ENCODE data around the gene GCGR.

The GCGR gene

DNA sequence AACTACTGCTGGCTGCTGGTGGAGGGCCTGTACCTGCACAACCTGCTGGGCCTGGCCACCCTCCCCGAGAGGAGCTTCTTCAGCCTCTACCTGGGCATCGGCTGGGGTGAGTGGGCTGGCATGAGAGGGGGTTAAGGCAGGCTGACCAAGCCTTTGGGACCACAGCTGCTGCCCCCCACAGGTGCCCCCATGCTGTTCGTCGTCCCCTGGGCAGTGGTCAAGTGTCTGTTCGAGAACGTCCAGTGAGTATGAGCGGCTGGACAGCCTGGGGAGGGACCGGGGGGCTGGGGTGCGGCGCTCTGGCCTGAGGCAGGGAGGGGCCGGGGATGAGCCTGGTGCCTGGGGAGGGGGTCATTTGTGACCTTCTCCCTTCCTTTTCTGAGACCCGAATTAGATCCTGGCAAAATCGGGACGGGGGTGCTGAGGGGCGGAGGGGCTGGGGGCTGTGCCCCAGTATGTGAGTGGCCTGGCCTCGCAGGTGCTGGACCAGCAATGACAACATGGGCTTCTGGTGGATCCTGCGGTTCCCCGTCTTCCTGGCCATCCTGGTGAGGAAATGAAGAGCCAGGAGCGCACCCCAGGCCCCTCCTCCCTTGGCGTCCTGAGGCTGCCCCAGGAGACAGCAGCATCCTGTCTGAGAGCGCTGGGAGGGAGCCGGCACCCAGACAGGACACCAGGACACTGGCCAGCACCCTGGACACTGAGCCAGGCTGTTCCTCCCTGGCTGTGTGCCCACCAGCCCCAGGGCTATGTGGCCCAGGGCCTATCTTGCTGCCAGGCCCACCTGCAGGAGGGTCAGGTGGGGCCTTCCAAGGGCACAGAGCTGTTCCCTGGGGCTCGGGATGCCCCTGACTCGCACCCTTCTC lies 8.0 kb downstream of the GCGR start:
- no peak for DNase-seq (ENCODE audit: low read depth in 2 of 2)

DNA sequence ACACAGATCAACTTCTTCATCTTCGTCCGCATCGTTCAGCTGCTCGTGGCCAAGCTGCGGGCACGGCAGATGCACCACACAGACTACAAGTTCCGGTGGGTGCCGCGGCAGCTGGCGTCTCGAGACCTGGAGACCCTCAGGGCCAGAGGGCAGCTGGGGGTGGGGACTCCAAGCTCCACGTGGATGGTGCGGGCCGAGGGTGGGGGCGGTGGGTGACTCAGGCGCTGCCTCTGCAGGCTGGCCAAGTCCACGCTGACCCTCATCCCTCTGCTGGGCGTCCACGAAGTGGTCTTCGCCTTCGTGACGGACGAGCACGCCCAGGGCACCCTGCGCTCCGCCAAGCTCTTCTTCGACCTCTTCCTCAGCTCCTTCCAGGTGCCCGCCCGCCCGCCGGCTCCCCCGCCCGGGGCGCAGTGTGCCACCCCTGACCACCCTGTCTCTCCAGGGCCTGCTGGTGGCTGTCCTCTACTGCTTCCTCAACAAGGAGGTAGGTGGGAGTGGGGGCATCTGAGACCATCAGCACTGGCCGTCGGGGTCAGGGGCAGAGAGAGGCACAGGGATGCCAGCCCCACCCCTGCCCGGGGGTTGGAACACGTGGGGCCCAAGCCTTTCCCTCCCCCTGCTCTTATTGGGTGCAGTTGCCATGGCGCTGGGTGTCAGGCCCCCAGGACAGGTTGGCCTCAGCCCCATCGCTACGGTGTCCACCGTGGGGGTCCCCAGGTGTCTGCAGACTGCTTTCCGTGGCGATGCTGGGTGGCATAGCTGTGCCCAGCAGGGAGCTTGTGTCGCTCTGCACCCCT lies 8.8 kb downstream of the GCGR start:
- DNase-seq (ENCODE audit: low read depth in 2 of 2) = no peak

DNA sequence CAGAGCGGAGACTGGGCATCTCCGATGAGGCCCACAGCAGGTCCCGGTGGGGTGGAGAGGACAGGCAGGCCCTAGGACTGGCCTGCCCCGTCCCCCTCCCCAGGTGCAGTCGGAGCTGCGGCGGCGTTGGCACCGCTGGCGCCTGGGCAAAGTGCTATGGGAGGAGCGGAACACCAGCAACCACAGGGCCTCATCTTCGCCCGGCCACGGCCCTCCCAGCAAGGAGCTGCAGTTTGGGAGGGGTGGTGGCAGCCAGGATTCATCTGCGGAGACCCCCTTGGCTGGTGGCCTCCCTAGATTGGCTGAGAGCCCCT lies 9.4 kb downstream of the GCGR start:
- no peak for DNase-seq (ENCODE audit: low read depth in 2 of 2)

DNA sequence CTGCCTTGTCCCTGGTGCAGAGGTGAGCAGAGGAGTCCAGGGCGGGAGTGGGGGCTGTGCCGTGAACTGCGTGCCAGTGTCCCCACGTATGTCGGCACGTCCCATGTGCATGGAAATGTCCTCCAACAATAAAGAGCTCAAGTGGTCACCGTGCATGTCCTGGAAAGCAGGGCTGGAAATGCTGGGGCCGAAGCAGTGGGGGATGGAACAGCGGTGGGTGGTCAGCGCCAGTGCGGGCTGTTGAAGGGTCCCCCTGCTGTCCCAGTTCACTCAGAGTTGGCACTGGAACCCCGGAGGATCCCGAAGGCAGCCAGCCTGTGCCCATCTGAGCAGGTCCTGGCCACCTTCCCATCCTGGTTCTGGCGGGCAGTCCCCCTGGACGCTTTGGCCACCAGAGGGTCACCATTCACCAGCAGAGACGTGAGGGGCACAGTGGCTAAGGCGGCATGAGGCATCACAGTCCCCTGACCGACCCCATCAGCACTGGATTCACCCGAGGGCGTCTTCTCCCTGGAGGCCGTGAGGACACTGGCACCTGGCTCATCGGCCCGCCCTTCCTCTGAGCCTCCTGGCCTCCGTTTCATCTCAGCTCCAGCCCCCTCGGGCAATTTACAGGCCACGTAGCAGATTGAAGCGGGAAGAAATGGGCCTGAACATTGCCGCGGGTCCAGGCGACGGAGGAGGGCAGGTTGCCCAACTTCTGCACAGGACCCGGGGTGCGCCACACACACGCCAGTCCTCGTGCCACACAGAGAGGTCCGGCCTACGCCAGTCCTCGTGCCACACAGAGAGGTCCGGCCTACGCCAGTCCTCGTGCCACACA lies 10.1 kb downstream of the GCGR start:
- no peak for DNase-seq (ENCODE audit: low read depth in 2 of 2)

DNA sequence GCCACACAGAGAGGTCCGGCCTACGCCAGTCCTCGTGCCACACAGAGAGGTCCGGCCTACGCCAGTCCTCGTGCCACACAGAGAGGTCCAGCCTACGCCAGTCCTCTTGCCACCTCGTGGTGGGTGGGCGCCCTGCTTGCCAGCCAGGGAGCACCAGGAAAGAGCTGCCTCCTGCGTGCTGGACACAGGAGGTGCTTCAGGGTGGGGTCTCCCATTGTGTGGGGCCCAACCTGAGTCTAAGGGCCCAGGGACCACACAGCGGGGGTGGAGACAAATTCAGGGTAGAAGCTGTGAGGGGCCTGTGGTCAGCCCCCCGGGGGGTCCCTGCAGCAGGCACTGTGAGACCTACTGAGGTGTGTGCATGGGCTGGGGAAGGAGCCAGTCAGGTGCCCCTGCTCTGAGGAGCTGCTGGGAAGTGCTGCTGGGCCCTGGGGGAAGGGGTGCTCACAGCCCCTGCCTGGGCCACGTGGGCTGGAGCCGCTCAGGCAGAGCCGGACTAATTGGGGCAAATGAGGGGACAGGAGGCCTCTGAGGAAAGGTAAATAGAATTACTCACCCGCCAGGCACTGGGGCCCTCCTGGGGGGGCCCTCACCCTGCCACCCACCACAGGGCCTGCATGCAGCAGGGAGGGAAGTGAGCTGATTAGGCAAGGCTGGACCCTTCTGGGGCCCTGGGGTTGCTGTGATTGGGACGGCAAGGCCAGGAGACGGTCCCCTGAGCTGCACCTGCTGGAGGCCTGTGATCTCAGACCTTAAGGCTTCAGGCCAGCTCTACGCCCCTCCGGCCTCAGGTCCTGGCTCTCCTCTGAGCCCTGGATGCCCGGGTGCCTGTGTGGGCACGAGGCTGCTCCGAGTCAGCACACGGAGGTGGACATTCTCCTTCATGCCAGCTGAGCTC lies 11.0 kb downstream of the GCGR start:
- no peak for DNase-seq (ENCODE audit: low read depth in 2 of 2)

DNA sequence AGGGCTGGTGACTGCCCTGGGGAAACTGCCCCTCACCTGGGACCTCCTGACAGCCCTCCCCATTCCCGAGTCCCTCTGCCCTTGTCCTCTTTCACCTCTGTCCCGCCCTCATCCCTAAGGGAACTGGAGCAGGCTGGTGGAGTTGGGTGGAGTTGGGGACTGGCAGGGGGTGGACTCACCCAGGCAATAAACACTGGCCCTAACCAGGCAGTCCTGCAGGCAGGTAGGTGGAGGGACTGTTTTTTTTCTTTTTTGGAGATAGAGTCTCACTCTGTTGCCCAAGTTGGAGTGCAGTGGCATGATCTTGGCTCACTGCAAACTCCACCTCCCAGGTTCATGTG lies 11.7 kb downstream of the GCGR start:
- DNase-seq (ENCODE audit: low read depth in 2 of 2) = no peak

DNA sequence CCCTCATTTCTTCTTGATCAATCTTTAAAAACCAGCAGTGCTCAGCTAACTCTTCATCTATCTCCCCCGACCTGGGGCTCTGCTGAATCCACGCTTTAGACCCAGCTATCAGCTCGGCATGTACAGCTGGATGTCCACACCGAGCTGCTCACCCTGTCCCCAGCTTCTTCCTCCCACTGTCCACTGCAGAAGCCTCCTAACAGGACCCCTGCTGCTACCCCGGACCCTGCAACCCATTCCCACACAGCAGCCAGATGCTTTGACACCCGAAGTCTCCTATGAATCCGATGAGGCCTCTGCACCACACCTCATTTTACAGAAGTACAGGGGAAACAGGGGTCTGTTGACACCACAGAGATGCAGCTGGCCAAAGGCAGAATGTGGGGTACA lies 13.8 kb downstream of the GCGR start:
- no peak for DNase-seq (ENCODE audit: low read depth in 2 of 2)

DNA sequence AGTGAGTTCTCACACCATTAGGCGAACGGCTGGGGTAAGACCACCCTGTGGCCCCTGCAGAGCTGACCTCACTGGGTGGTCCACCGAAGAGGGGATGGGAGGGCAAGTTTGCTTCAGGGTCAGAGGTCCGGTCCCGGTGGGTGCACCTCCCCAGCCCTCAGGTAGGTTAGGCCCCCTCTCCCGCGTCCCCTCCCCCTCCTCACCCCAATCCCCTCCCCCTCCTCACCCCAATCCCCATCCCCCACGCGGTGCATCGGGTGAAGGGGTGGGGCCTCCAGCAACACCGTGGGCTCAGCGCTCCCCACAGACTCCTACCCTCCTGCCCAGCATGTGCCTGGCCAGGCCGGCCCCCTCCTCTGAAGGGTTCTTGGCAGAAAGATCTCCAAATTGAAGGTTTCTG lies 15.8 kb downstream of the GCGR start:
- DNase-seq (ENCODE audit: low read depth in 2 of 2) = no peak

DNA sequence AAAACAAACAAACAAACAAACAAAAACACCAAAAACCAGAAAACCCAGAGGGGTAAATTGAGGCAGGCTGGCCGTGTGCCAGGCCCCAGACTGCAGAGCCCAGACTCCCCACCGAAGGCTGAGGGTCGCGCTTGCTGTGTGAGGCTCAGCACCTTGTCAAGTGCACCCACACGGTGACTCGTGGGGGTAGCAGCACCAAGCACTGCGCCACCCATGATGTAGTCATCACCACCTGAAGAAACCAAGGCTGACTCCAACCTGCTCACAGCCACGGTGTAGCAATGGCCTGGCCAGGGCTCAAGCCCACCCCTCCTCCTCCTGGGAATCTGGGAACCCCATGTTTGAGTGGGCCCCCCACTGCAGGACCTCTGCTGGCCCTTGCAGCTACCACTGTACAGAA lies 17.2 kb downstream of the GCGR start:
- DNase-seq (ENCODE audit: low read depth in 2 of 2) = no peak

DNA sequence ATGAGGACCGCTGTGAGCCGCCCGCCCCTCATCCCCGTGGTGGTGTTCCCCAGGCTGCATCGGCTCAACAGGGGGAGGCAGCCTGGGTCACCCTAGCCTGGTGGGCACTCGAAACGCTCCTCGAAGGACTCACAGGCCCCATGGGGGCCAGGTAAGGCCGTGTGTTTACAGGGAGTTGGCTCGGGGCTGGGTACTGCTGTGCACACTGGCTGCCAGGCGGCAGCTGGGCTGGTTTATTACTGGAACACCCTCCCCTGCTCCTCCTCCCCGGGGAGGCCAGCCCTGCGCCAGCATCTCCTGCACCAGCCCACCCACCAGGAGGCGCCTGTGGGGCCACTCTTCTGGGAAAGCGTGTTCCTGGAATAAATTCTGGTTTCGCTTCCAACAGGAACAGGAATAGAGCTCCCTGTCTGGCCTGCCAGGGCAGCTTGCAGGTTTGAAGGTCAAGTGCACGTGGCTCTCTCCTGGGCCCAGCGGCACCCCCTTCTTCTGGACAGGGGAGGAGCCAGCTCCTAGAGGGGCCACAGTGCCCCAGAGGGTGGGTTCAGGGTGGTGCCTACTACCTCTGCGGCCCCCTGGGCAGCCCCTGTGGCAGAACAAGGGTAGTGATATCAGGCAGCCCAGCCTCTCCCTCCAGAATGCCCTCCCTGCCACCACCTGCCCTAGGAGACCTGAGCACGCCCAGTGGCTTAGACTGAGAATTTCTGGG lies 17.8 kb downstream of the GCGR start:
- no peak for DNase-seq (ENCODE audit: low read depth in 2 of 2)

DNA sequence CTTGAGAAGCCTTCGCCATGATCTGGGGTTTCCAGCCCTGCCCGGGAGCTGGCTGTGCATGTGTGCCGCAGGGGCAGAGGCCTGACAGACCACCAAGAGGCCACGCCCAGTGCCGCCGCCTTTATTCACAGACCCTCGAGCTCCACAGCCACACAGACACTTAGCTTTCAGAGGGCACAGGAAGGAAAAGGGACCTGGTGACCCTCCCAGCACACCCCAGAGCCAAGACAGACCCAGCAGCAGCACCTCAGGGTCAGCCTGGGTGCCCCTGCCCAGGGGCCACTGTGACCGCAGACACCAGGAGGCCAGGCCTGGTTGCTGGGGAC lies 18.3 kb downstream of the GCGR start:
- DNase-seq (ENCODE audit: low read depth in 2 of 2) = no peak

DNA sequence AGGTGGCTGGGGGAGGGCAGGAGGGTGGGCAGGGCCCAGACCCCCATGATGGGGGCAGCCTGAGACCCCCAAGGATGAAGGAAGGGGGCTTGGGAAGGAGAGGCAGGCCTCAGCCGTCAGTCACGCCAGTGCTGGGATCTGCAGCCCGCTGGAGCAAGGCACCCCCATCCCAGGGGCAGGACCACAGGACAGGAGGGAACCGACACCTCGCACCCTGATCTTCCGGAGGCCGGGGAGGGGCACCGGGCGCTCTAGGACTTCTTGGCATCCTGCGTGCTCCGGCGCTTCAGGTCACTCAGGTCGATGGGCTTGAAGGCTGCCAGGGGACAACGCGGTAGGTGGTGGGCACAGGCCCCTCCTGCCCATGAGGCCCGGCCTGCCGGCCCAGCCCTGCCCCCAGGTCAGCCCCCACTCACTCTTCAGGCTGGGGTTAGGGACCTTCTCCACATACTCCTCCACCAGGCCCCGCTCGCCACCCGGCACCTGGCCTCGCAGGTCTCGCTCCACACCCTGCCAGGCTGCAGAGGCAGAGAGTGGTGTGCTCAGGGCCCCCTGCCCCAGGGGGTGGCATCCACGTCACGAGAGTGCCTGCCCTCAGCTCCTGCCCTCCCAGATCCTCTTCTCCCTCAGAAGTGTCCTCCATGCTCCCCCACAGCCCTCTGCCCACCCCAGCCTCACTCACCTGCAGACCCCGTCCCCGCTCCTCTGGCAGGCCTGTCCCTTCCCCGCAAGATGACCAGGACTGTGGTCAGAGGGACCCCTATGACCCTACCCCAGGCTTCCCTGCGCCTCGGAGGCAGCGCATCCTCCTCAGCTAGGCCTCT lies 19.3 kb downstream of the GCGR start:
- DNase-seq (ENCODE audit: low read depth in 2 of 2) = no peak

DNA sequence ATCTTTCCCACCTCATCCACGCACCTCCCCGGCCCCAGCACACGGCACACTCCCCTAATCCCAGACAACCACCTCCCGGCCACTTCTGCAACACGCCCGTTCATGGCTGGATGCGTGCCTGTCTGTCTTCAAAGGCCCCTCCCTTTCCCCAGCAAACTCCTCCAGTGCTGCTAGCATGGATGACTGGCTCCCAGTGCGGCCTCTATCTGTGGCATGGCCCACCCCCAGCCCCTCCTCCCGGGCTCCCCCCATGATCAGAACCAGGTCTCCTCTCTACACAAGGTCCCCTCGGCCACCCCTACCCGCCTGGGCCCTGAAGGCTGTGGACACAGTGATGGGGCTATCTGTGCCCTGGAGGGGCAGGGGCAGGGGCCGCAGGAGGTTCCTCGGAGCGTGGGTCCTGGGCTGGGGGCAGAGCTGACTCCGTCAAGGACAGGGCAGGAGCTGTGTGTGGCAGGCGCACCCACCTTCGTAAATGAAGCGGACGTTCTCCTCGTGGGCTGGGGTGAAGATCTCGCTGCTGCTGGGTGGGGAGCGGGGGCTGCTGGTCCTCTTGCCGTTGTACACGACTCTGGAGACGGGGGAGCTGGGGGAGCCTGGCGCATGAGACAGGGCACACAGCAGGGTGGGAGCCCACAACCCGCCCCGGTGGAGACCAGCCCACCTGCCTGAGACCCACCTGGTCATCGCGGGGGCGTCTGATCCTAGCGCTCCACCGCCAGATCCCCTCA lies 20.0 kb downstream of the GCGR start:
- DNase-seq (ENCODE audit: low read depth in 2 of 2) = no peak

DNA sequence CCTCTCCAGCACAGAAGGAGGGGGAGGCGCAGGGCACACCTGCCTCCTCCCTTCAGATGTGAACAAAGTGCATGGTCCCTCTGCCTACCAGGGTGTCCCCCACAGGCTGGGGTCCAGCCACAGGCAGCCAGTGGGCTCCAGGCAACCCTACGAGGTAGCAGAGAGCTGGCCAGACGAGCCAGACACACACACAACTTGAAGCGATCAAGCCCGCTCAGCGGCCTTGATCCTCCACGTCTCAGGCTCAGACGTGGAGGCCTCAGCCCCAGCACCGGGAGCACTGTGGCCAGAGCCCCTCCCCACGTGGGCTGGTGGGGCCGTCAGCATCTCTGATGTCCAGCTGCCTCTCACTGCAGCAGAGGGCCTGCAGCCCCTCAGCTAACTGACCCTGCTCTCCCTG lies 20.6 kb downstream of the GCGR start:
- no peak for DNase-seq (ENCODE audit: low read depth in 2 of 2)

DNA sequence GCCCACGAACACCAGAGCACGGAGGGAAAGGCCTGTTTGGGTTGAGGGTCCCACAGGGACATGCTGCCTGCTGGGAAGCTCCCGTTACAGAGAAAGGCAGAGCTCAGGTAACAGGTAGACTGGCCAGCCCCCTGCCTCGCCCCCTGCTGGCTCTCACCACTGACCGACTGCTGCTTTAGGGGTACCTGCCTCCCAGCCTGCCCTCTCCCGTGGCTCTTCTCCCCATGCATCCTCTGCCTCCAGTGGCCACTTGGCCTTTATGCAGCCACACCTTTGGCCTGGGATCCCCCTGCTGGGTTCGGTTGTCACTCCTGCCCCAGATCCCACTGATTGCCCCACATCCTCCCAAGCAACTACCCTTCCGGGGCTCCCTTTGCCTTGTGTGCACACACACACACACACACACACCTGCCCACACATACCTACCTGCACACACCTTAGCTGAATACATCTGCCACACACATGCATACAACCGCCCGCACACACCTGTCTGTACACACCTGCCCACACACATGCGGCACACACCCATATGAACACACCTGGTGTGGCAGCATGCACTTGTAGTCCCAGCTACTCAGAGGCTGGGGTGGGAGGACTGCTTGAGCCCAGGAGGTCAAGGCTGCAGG lies 22.0 kb downstream of the GCGR start:
- DNase-seq (ENCODE audit: low read depth in 2 of 2) = no peak

DNA sequence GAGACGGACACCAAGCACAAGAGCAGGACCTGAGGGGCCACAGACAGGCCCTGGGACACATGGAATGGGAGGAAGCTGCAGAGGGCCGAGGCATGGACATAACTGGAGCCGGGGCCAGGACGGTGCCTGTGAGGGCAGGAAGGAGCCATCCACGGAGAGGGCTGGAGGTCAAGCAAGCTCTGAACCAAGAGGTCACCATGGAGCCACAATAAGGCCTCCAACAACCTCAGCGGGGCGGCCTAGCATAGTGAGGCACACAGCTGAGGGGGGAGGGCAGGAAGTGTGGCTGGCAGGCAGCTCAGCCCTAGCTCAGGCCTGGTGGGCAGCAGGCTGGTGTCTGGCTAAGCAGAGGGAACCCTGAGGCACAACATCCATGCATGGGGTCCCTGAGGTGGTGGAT lies 24.7 kb downstream of the GCGR start:
- no peak for DNase-seq (ENCODE audit: low read depth in 2 of 2)

DNA sequence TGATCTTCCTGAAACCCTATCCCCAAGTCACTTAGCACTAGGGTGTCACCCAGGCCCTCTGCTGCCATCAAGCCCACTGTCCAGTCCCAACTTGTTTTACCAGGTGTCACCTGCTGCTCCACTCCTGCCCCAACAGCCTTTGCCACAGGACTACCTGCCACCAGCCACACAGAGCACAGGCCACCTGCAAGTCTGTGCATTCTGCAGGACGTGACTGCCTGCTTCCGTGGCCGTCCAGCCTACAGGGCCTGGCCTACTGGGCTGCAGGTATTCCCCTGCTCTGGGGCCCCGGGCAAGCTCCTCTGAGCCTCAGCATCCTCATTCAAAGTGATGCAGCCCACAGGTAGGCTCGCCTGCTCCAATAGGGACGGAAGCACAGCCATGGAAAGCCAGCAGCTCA lies 25.9 kb downstream of the GCGR start:
- no peak for DNase-seq (ENCODE audit: low read depth in 2 of 2)

DNA sequence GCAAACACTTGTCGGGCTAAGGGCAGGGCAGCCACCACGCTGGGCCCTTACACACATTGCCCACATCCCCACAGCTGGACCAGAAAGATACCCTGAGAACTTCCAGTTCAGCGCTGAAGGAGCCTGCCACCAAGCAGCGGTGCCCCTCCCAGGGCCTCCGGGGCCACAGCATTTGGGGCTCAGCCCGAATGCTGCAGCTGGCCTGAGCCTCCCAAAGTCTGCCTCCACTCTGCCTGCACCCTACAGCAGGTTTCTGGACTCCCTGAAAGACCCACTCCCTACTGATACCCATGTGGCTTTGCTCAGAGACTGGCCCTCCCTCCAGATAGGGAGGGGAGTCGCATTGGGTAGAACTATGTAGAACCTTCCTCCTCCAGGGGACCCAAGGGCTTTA lies 27.6 kb downstream of the GCGR start:
- DNase-seq (ENCODE audit: low read depth in 2 of 2) = no peak

DNA sequence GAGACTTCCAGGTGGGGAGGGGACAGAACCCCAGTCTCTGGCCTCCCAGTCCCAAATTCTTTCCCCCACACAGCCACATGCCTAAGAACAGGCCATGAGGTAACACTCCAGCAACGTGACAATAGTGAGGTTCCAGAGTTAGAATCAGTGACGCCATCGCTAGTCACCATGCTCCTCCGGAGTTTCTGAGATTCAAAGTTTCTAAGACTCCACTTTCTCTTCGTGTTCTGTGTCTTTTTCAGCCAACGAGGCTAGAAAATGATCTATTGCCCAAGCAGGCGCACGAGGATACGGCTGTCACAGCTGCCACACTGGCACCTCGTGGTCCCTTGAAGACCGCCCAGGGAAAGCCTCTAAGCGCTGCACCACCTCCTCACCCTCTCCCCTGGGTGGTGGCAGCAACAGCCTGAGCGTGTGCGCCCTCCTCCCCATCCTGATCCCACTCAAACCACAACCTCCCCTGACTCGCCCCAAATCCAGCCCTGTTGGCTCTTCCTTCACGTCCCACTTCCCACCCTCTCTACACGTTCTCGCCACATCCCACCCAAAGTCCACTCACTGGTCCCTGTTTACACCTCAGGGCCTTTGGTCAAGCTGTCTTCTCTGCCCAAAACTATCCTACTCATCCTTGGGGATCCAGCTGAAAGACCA lies 28.1 kb downstream of the GCGR start:
- no peak for DNase-seq (ENCODE audit: low read depth in 2 of 2)

All from stimulated activated CD8-positive, alpha-beta memory T cell treated with anti-CD3 and anti-CD28 coated beads, Interleukin-2, amount 100 ng/mL, for 1 hour (primary cell).